ENCODE measurements around the gene MEF2B.
"Not testable (repeated sequence)": the region's sequence is repeated elsewhere in the genome, so short reads cannot be mapped to it uniquely, and the experiment has no call there.

MEF2B gene

GRCh38 chr19:19176950-19177349, 6.9 kb upstream of the MEF2B start:
- TF ChIP-seq ZFX (IDR thresholded peaks at IDR 0.05; ENCODE audit: borderline replicate concordance) (no peak), CTCF (IDR thresholded peaks at IDR 0.05) (no peak)
- H3K27ac ChIP-seq: no peak overlapping the region

GRCh38 chr19:19173243-19173642, 3.2 kb upstream of the MEF2B start:
- not testable (repeated sequence) for H3K27ac ChIP-seq

- no peak for TF ChIP-seq ZFX (IDR thresholded peaks at IDR 0.05; ENCODE audit: borderline replicate concordance)
- no peak for TF ChIP-seq CTCF (IDR thresholded peaks at IDR 0.05)
- no peak overlapping the region for H3K27ac ChIP-seq
Observed at GRCh38 chr19:19171821-19172532, 1.9 kb upstream of the MEF2B start.

GRCh38 chr19:19170873-19171672, 1.0 kb upstream of the MEF2B start:
- TF ChIP-seq CTCF (IDR thresholded peaks at IDR 0.05): no peak
- TF ChIP-seq ZFX (IDR thresholded peaks at IDR 0.05; ENCODE audit: borderline replicate concordance): no peak
- no peak overlapping the region for H3K27ac ChIP-seq

- no peak overlapping the region for H3K27ac ChIP-seq
- TF ChIP-seq ZFX (IDR thresholded peaks at IDR 0.05; ENCODE audit: borderline replicate concordance) (no peak), CTCF (IDR thresholded peaks at IDR 0.05) (no peak)
Observed at GRCh38 chr19:19169236-19170052, 619 bp downstream of the MEF2B start.

GRCh38 chr19:19167612-19168011, 2.5 kb downstream of the MEF2B start:
- TF ChIP-seq ZFX (IDR thresholded peaks at IDR 0.05; ENCODE audit: borderline replicate concordance) (no peak), CTCF (IDR thresholded peaks at IDR 0.05) (no peak)
- H3K27ac ChIP-seq: no peak overlapping the region

GRCh38 chr19:19165396-19165795, 4.7 kb downstream of the MEF2B start:
- TF ChIP-seq CTCF (IDR thresholded peaks at IDR 0.05) (no peak), ZFX (IDR thresholded peaks at IDR 0.05; ENCODE audit: borderline replicate concordance) (no peak)
- no peak overlapping the region for H3K27ac ChIP-seq

All from 22Rv1 (cell line).